ENCODE data around the gene CD69.

GRCh38 chr12:9731393-9731792 is 29.3 kb downstream of the CD69 start:
- TF ChIP-seq CTCF (IDR thresholded peaks at IDR 0.05) (no peak), POLR2A (IDR thresholded peaks at IDR 0.05) (no peak), EP300 (IDR thresholded peaks at IDR 0.05) (no peak), POLR2AphosphoS5 (IDR thresholded peaks at IDR 0.05) (no peak)
